Astrocyte of the spinal cord (primary cell): ENCODE measurements around the gene PRKAR1B.

ENCODE experiments used
- DNase-seq: peaks from one replicate; pipeline ENCODE4 v3.0.0; 2011; ENCODE audit warnings: low read depth, low spot score
- H3K4me3 ChIP-seq: 2 replicates; pipeline ENCODE4 v1.5.1; 2011; ENCODE audit warnings: low read depth, mild to moderate bottlenecking, low read length, moderate library complexity
- CTCF ChIP-seq: IDR thresholded peaks from 2 replicates; pipeline ENCODE4 v1.5.1; 2012; ENCODE audit warnings: low read depth, mild to moderate bottlenecking, low read length, inconsistent platforms
- in situ Hi-C: cut with HindIII; loops from 2 replicates; pipeline ENCODE4 v1.10.0; 2017; ENCODE audit warnings: low sequenced_read_pairs

Gene PRKAR1B

DNA sequence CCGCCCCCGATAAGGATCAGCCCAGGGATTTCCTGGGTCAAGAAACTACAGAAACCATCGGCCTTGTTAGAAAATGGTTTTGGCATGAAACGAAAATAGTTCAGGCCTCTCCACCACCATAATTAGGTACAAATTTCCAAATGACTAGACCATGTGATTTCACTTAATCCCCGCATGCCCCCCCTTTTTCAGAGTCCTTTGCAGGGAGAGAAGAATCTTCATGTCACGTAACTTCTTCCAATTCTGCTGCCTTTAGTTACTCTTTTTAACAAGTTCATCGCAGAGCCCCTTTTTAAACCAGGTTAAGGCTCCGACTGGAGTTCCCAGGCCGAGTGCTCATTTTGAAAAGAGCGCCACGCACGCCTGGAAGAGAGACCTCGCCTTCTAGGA is 210.9 kb downstream of the PRKAR1B start:
- no peak for TF ChIP-seq CTCF
- DNase-seq: peak; percentile 13
- H3K4me3 ChIP-seq: peak overlapping the region; percentile 70
- in situ Hi-C loops: no loop called here

GRCh38 chr7:515628-516027 is 211.5 kb downstream of the PRKAR1B start:
- no peak for DNase-seq
- no peak for TF ChIP-seq CTCF
- no peak overlapping the region for H3K4me3 ChIP-seq
- in situ Hi-C loops: no loop called here

DNA sequence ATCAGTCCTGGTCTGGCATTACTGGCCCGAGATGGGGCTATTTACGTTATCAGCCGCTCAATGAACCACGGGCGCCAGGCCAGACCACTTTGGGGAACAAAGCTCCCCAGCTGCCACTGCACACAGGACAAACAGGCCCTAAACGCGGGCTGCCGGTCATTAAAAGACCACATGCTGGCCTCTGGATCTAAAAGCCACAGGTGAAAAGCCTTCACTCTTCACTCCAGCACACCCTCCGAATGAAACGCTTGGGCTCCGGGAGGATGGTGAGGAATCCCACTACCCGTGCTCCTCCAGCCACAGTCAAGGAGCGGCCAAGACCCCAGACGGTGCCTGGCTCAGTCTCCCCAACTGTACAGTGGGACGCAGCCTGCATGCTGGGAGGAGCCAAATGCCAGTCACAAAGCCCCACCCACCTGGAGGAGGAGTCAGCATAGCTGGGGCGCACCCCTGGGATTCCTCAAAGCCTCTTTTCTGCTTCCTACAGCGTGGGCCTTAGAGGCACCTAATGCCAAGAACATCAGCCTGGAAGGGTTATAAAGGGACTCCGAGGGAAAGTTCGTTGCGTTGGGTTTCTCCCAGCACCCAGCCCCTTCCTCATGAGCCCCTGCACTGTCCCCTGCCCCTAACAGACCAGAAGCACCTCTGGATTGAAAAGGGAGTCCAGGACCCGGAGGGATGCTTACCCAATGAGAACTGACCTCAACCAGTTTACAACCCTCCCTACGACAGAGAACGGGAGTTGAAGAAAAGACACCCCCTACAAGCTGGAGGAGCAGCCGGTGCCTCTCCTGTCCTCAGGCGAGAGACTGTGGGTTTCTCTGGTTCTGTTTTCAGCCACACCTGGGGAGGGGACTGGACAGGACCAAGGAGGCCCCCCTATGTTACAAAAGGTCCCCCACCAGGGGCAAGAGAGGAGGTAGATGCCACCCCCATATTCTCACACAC is 212.2 kb downstream of the PRKAR1B start:
- H3K4me3 ChIP-seq: no peak overlapping the region
- TF ChIP-seq CTCF: no peak
- DNase-seq: peak; percentile 22
- in situ Hi-C loops: no loop called here

DNA sequence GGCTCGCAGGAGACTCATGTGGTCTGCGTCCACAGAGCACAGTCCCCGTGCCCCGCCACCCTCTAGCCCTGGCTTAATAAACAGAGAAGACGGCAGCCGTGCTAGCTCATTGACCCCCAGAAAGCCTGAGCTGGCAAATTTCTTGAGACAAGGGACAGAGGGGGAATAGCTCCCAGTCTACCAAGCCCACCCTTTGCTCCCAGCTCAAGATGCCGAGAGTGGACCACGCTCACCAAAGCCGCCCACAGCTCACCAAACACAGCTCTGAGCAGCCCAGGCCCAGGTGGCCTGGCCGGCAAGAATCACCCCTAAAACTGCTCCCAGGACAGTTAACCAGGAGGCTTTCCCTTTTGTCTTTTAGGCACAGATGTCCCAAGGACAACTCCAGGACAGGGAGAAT is 212.8 kb downstream of the PRKAR1B start:
- no peak overlapping the region for H3K4me3 ChIP-seq
- no peak for TF ChIP-seq CTCF
- in situ Hi-C loops: no loop called here
- no peak for DNase-seq

GRCh38 chr7:513521-514166 is 213.4 kb downstream of the PRKAR1B start:
- peak; percentile 14 for TF ChIP-seq CTCF
- peak; percentile 61 for DNase-seq
- no peak overlapping the region for H3K4me3 ChIP-seq
- in situ Hi-C loops: no loop called here

GRCh38 chr7:512541-513311 is 214.4 kb downstream of the PRKAR1B start:
- no peak for TF ChIP-seq CTCF
- in situ Hi-C loops: no loop called here
- H3K4me3 ChIP-seq: no peak overlapping the region
- DNase-seq: peak; percentile 20
